Measurements from ENCODE around the gene COBL.

Gene COBL

GRCh38 chr7:51316262-51316665, 345 bp downstream of the COBL start:
- Mint-ChIP-seq H3K4me1 (ENCODE audit: low read depth) (peaks cover 9% of the 10 kb centered on the region), H3K27me3 (peaks cover 42% of the 10 kb centered on the region), H3K27ac (no peak overlapping the region), H3K4me3 (no peak overlapping the region), H3K9me3 (no peaks in the 10 kb centered on the region), H3K36me3 (ENCODE audit: low read depth) (no peaks in the 10 kb centered on the region)

- Mint-ChIP-seq H3K27me3 (peaks cover 42% of the 10 kb centered on the region), H3K27ac (no peak overlapping the region), H3K4me1 (ENCODE audit: low read depth) (peaks cover 9% of the 10 kb centered on the region), H3K4me3 (peak overlapping the region; percentile 4), H3K9me3 (no peaks in the 10 kb centered on the region), H3K36me3 (ENCODE audit: low read depth) (no peaks in the 10 kb centered on the region)
Measured at GRCh38 chr7:51315393-51316261, 982 bp downstream of the COBL start.

- H3K27me3 Mint-ChIP-seq: peaks cover 42% of the 10 kb centered on the region
Measured at GRCh38 chr7:51314726-51315125, 1.9 kb downstream of the COBL start.

GRCh38 chr7:51313738-51314425, 2.7 kb downstream of the COBL start:
- Mint-ChIP-seq H3K36me3 (ENCODE audit: low read depth) (no peaks in the 10 kb centered on the region), H3K27me3 (peaks cover 40% of the 10 kb centered on the region), H3K9me3 (no peaks in the 10 kb centered on the region), H3K4me1 (ENCODE audit: low read depth) (peaks cover 9% of the 10 kb centered on the region), H3K4me3 (no peak overlapping the region), H3K27ac (no peak overlapping the region)

More at GRCh38 chr7:51314726-51315125, 1.9 kb downstream of the COBL start:
- Mint-ChIP-seq H3K27ac (no peak overlapping the region), H3K4me3 (no peak overlapping the region), H3K4me1 (ENCODE audit: low read depth) (peaks cover 9% of the 10 kb centered on the region), H3K9me3 (no peaks in the 10 kb centered on the region), H3K36me3 (ENCODE audit: low read depth) (no peaks in the 10 kb centered on the region)

- no peak overlapping the region for H3K4me3 Mint-ChIP-seq
- peaks cover 35% of the 10 kb centered on the region for H3K27me3 Mint-ChIP-seq
- no peaks in the 10 kb centered on the region for H3K9me3 Mint-ChIP-seq
- peaks cover 9% of the 10 kb centered on the region for H3K4me1 Mint-ChIP-seq (ENCODE audit: low read depth)
- no peak overlapping the region for H3K27ac Mint-ChIP-seq
- H3K36me3 Mint-ChIP-seq (ENCODE audit: low read depth): no peaks in the 10 kb centered on the region
Measured at GRCh38 chr7:51312951-51313737, 3.5 kb downstream of the COBL start.

- no peak overlapping the region for H3K4me3 Mint-ChIP-seq
- no peaks in the 10 kb centered on the region for H3K36me3 Mint-ChIP-seq (ENCODE audit: low read depth)
- H3K27me3 Mint-ChIP-seq: peaks cover 22% of the 10 kb centered on the region
- no peak overlapping the region for H3K27ac Mint-ChIP-seq
- no peaks in the 10 kb centered on the region for H3K9me3 Mint-ChIP-seq
- peaks cover 4% of the 10 kb centered on the region for H3K4me1 Mint-ChIP-seq (ENCODE audit: low read depth)
Measured at GRCh38 chr7:51311166-51311565, 5.4 kb downstream of the COBL start.

- Mint-ChIP-seq H3K36me3 (ENCODE audit: low read depth) (no peaks in the 10 kb centered on the region), H3K9me3 (no peaks in the 10 kb centered on the region), H3K27ac (no peak overlapping the region)
Measured at GRCh38 chr7:51310131-51310583, 6.5 kb downstream of the COBL start.

GRCh38 chr7:51309361-51310130, 7.1 kb downstream of the COBL start:
- H3K4me1 Mint-ChIP-seq (ENCODE audit: low read depth): no peaks in the 10 kb centered on the region
- H3K9me3 Mint-ChIP-seq: no peaks in the 10 kb centered on the region
- H3K27ac Mint-ChIP-seq: no peak overlapping the region

More at GRCh38 chr7:51310131-51310583, 6.5 kb downstream of the COBL start:
- Mint-ChIP-seq H3K4me1 (ENCODE audit: low read depth) (no peaks in the 10 kb centered on the region), H3K4me3 (no peak overlapping the region), H3K27me3 (peaks cover 16% of the 10 kb centered on the region)

GRCh38 chr7:51308696-51309095, 7.9 kb downstream of the COBL start:
- no peak overlapping the region for H3K27ac Mint-ChIP-seq
- peaks cover 2% of the 10 kb centered on the region for H3K27me3 Mint-ChIP-seq
- H3K4me1 Mint-ChIP-seq (ENCODE audit: low read depth): no peaks in the 10 kb centered on the region
- H3K9me3 Mint-ChIP-seq: no peaks in the 10 kb centered on the region
- no peak overlapping the region for H3K4me3 Mint-ChIP-seq
- H3K36me3 Mint-ChIP-seq (ENCODE audit: low read depth): no peaks in the 10 kb centered on the region

More at GRCh38 chr7:51309361-51310130, 7.1 kb downstream of the COBL start:
- Mint-ChIP-seq H3K27me3 (peaks cover 10% of the 10 kb centered on the region), H3K36me3 (ENCODE audit: low read depth) (no peaks in the 10 kb centered on the region), H3K4me3 (no peak overlapping the region)

GRCh38 chr7:51308265-51308664, 8.3 kb downstream of the COBL start:
- Mint-ChIP-seq H3K4me1 (ENCODE audit: low read depth) (no peaks in the 10 kb centered on the region), H3K4me3 (no peak overlapping the region), H3K36me3 (ENCODE audit: low read depth) (no peaks in the 10 kb centered on the region), H3K27ac (no peak overlapping the region), H3K9me3 (no peaks in the 10 kb centered on the region), H3K27me3 (no peaks in the 10 kb centered on the region)

GRCh38 chr7:51307651-51308210, 8.9 kb downstream of the COBL start:
- H3K27ac Mint-ChIP-seq: no peak overlapping the region
- H3K36me3 Mint-ChIP-seq (ENCODE audit: low read depth): no peaks in the 10 kb centered on the region
- no peak overlapping the region for H3K4me3 Mint-ChIP-seq
- H3K9me3 Mint-ChIP-seq: no peaks in the 10 kb centered on the region
- no peaks in the 10 kb centered on the region for H3K27me3 Mint-ChIP-seq
- no peaks in the 10 kb centered on the region for H3K4me1 Mint-ChIP-seq (ENCODE audit: low read depth)

- H3K4me1 Mint-ChIP-seq (ENCODE audit: low read depth): no peaks in the 10 kb centered on the region
- no peaks in the 10 kb centered on the region for H3K36me3 Mint-ChIP-seq (ENCODE audit: low read depth)
- no peak overlapping the region for H3K4me3 Mint-ChIP-seq
- H3K27me3 Mint-ChIP-seq: no peaks in the 10 kb centered on the region
- H3K9me3 Mint-ChIP-seq: no peaks in the 10 kb centered on the region
- no peak overlapping the region for H3K27ac Mint-ChIP-seq
Measured at GRCh38 chr7:51306761-51307160, 9.8 kb downstream of the COBL start.

- Mint-ChIP-seq H3K36me3 (ENCODE audit: low read depth) (no peaks in the 10 kb centered on the region), H3K4me1 (ENCODE audit: low read depth) (no peaks in the 10 kb centered on the region), H3K4me3 (no peak overlapping the region), H3K27ac (no peak overlapping the region), H3K27me3 (no peaks in the 10 kb centered on the region), H3K9me3 (no peaks in the 10 kb centered on the region)
Measured at GRCh38 chr7:51304729-51305128, 11.9 kb downstream of the COBL start.

GRCh38 chr7:51303142-51303525, 13.5 kb downstream of the COBL start:
- Mint-ChIP-seq H3K36me3 (ENCODE audit: low read depth) (no peaks in the 10 kb centered on the region), H3K27ac (peak overlapping the region; percentile 21), H3K9me3 (no peaks in the 10 kb centered on the region), H3K4me3 (no peak overlapping the region), H3K27me3 (no peaks in the 10 kb centered on the region), H3K4me1 (ENCODE audit: low read depth) (no peaks in the 10 kb centered on the region)

Measured in stimulated activated naive CD8-positive, alpha-beta T cell treated with anti-CD3 and anti-CD28 coated beads, Interleukin-15, Interleukin-2, amounts not matched to agents 100 ng/mL and 50 ng/mL, for 24 hours (primary cell).